Inflammatory macrophage treated with lipopolysaccharide for 1 hour (primary cell): ENCODE measurements around the gene MEGF6.

ENCODE experiments used
- DNase-seq, 2 donors: peaks; one replicate each; pipeline ENCODE4 v3.0.0-alpha.2; 2020 to 2022

Gene MEGF6

GRCh38 chr1:3516481-3516869, 94.8 kb downstream of the MEGF6 start:
- no peak for DNase-seq

GRCh38 chr1:3515774-3516480, 95.4 kb downstream of the MEGF6 start:
- no peak for DNase-seq

- no peak for DNase-seq
These were observed 96.0 kb downstream of the MEGF6 start for GRCh38 chr1:3515272-3515671.

- DNase-seq: no peak
These were observed 96.9 kb downstream of the MEGF6 start for GRCh38 chr1:3514404-3514803.

- DNase-seq: no peak
These were observed 99.5 kb downstream of the MEGF6 start for GRCh38 chr1:3511856-3512255.

GRCh38 chr1:3511306-3511705, 100.0 kb downstream of the MEGF6 start:
- DNase-seq: no peak

- DNase-seq: no peak
These were observed 100.4 kb downstream of the MEGF6 start for GRCh38 chr1:3510956-3511250.

- no peak for DNase-seq
These were observed 101.0 kb downstream of the MEGF6 start for GRCh38 chr1:3510136-3510955.

- DNase-seq: no peak
These were observed 101.6 kb downstream of the MEGF6 start for GRCh38 chr1:3509721-3510120.

GRCh38 chr1:3508757-3509415, 102.4 kb downstream of the MEGF6 start:
- no peak for DNase-seq

GRCh38 chr1:3507636-3508275, 103.6 kb downstream of the MEGF6 start:
- no peak for DNase-seq

- DNase-seq: no peak
These were observed 104.4 kb downstream of the MEGF6 start for GRCh38 chr1:3506943-3507342.

- no peak for DNase-seq
These were observed 105.3 kb downstream of the MEGF6 start for GRCh38 chr1:3506041-3506440.

- no peak for DNase-seq
These were observed 106.1 kb downstream of the MEGF6 start for GRCh38 chr1:3505161-3505560.

- DNase-seq: no peak
These were observed 106.5 kb downstream of the MEGF6 start for GRCh38 chr1:3504822-3505153.

GRCh38 chr1:3504151-3504821, 107.0 kb downstream of the MEGF6 start:
- peak; percentile 47 to 80 for DNase-seq

GRCh38 chr1:3503525-3503886, 107.8 kb downstream of the MEGF6 start:
- no peak for DNase-seq

- no peak for DNase-seq
These were observed 108.4 kb downstream of the MEGF6 start for GRCh38 chr1:3502641-3503524.

- DNase-seq: no peak
These were observed 109.3 kb downstream of the MEGF6 start for GRCh38 chr1:3501856-3502640.

- no peak for DNase-seq
These were observed 109.9 kb downstream of the MEGF6 start for GRCh38 chr1:3501437-3501836.

- DNase-seq: no peak
These were observed 111.0 kb downstream of the MEGF6 start for GRCh38 chr1:3500265-3500835.
